Activated CD4-positive, alpha-beta T cell treated with anti-CD3 and anti-CD28 coated beads, Interleukin-2, amount 10 ng/mL, durations not matched to agents 7 days and 5 days (primary cell): ENCODE measurements around the gene MYOF. TPM values are rescaled to one million over a fixed set of nuclear protein-coding genes. Genes with fewer than 3 reads are reported as not detected.

ENCODE experiments used
- CTCF ChIA-PET: fragments of 350-600 bp; sonication (Branson Sonifier 250); formaldehyde crosslinking; loops from one replicate; lab custom pipeline; 2021; ENCODE audit warnings: antibody characterized with exemption; lab: Charles Lee
- POLR2A ChIA-PET: fragments of 350-600 bp; sonication (Branson Sonifier 250); formaldehyde crosslinking; loops from one replicate; lab custom pipeline; 2021; ENCODE audit warnings: antibody characterized with exemption; lab: Charles Lee
- DNase-seq: peaks from one replicate; pipeline ENCODE4 v3.0.0-alpha.2; 2020
- H3K27ac Mint-ChIP-seq: one replicate; pipeline ENCODE4 v1.8.0; 2021; ENCODE audit warnings: mild to moderate bottlenecking, moderate library complexity, mixed read lengths
- H3K27me3 Mint-ChIP-seq: one replicate; pipeline ENCODE4 v1.8.0; 2021; ENCODE audit warnings: mixed read lengths
- H3K36me3 Mint-ChIP-seq: one replicate; pipeline ENCODE4 v1.8.0; 2021; ENCODE audit warnings: low read depth, mixed read lengths
- H3K4me1 Mint-ChIP-seq: one replicate; pipeline ENCODE4 v1.8.0; 2021; ENCODE audit warnings: mixed read lengths
- H3K4me3 Mint-ChIP-seq: one replicate; pipeline ENCODE4 v1.8.0; 2021; ENCODE audit warnings: mild to moderate bottlenecking, moderate library complexity, mixed read lengths
- H3K9me3 Mint-ChIP-seq: one replicate; pipeline ENCODE4 v1.8.0; 2021; ENCODE audit warnings: mixed read lengths
- total RNA-seq, 2 experiments: library from RNA; stranded (reverse); gene quantifications; one replicate each; pipeline ENCODE4 v1.2.3, GENCODE V29; 2021

MYOF gene
- total RNA-seq, 2 experiments from 2014 or later: 1.4 to 2.7 TPM

- ChIA-PET POLR2A (no interaction called here), CTCF (interaction anchor here (0.9 kb wide), 1 partner anchor 22 kb away, joined by 3 read pairs; no protein-coding TSS in a partner anchor)
- no peak for DNase-seq
- no peak overlapping the region for H3K4me3 Mint-ChIP-seq
- H3K36me3 Mint-ChIP-seq: no peaks in the 10 kb centered on the region
- no peak overlapping the region for H3K27ac Mint-ChIP-seq
- H3K4me1 Mint-ChIP-seq: peaks cover 7% of the 10 kb centered on the region
- no peaks in the 10 kb centered on the region for H3K27me3 Mint-ChIP-seq
- peaks cover 3% of the 10 kb centered on the region for H3K9me3 Mint-ChIP-seq
These were observed 168.3 kb downstream of the MYOF start for GRCh38 chr10:93313798-93314197.

DNA sequence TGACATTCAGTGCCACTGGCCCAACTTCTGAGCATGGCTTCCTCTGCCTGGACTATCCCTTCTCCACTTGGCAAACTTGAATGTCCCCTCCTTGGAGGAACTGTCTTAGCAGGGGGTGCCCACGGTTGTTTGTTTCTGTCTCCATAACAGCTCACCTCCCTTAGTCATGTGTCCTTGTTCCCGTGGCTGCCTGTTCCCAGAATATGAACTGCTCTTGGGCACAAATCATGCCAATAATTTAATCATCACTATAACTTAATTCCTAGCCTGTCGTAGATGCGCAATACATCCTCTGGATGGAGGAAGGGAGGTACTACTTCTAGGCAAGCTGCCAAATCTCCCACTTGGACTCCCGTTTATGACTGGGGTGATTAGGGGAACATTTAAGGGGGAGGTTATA, 173.1 kb downstream of the MYOF start:
- Mint-ChIP-seq H3K4me1 (no peaks in the 10 kb centered on the region), H3K27ac (no peak overlapping the region), H3K4me3 (no peak overlapping the region), H3K36me3 (no peaks in the 10 kb centered on the region), H3K9me3 (peaks cover 3% of the 10 kb centered on the region), H3K27me3 (no peaks in the 10 kb centered on the region)
- POLR2A ChIA-PET: interaction anchor here (0.7 kb wide), 1 partner anchor 16 kb away, joined by 3 read pairs; no protein-coding TSS in a partner anchor
- CTCF ChIA-PET: interaction anchor here (1.0 kb wide), 1 partner anchor 18 kb away, joined by 3 read pairs; no protein-coding TSS in a partner anchor
- DNase-seq: no peak

DNA sequence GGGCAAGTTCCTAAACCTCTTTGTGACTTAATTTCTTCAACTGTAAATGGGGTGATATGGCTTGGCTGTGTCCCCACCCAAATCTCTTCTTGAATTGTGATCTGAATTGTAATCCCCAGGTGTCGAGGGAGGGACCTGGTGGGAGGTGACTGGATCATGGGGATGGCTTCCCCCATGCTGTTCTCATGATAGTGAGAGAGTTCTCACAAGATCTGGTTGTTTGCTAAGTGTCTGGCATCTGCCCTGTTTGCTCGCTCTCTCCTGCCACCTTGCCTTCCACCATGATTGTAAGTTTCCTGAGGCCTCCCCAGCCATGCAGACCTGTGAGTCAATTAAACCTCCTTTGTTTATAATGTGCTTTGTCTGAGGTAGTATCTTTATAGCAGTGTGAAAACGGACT, 177.0 kb downstream of the MYOF start:
- ChIA-PET CTCF (no interaction called here), POLR2A (interaction anchor here (0.6 kb wide), 1 partner anchor 549 kb away, joined by 4 read pairs; no protein-coding TSS in a partner anchor)
- no peaks in the 10 kb centered on the region for H3K36me3 Mint-ChIP-seq
- no peaks in the 10 kb centered on the region for H3K27me3 Mint-ChIP-seq
- H3K4me3 Mint-ChIP-seq: no peak overlapping the region
- no peaks in the 10 kb centered on the region for H3K9me3 Mint-ChIP-seq
- no peak overlapping the region for H3K27ac Mint-ChIP-seq
- no peaks in the 10 kb centered on the region for H3K4me1 Mint-ChIP-seq
- no peak for DNase-seq

- ChIA-PET CTCF (no interaction called here), POLR2A (no interaction called here)
- no peaks in the 10 kb centered on the region for H3K36me3 Mint-ChIP-seq
- DNase-seq: no peak
- H3K9me3 Mint-ChIP-seq: no peaks in the 10 kb centered on the region
- H3K4me3 Mint-ChIP-seq: no peak overlapping the region
- H3K27me3 Mint-ChIP-seq: no peaks in the 10 kb centered on the region
- no peak overlapping the region for H3K27ac Mint-ChIP-seq
- no peaks in the 10 kb centered on the region for H3K4me1 Mint-ChIP-seq
These were observed 181.2 kb downstream of the MYOF start for GRCh38 chr10:93300981-93301380.

GRCh38 chr10:93300288-93300917, 181.7 kb downstream of the MYOF start:
- H3K4me1 Mint-ChIP-seq: no peaks in the 10 kb centered on the region
- ChIA-PET POLR2A (no interaction called here), CTCF (no interaction called here)
- no peaks in the 10 kb centered on the region for H3K27me3 Mint-ChIP-seq
- H3K36me3 Mint-ChIP-seq: no peaks in the 10 kb centered on the region
- H3K4me3 Mint-ChIP-seq: no peak overlapping the region
- no peak for DNase-seq
- no peaks in the 10 kb centered on the region for H3K9me3 Mint-ChIP-seq
- no peak overlapping the region for H3K27ac Mint-ChIP-seq

- Mint-ChIP-seq H3K4me1 (no peaks in the 10 kb centered on the region), H3K27me3 (no peaks in the 10 kb centered on the region), H3K4me3 (no peak overlapping the region), H3K9me3 (no peaks in the 10 kb centered on the region), H3K27ac (no peak overlapping the region), H3K36me3 (no peaks in the 10 kb centered on the region)
- CTCF ChIA-PET: no interaction called here
- no peak for DNase-seq
- POLR2A ChIA-PET: no interaction called here
These were observed 182.4 kb downstream of the MYOF start for GRCh38 chr10:93299606-93300287.

DNA sequence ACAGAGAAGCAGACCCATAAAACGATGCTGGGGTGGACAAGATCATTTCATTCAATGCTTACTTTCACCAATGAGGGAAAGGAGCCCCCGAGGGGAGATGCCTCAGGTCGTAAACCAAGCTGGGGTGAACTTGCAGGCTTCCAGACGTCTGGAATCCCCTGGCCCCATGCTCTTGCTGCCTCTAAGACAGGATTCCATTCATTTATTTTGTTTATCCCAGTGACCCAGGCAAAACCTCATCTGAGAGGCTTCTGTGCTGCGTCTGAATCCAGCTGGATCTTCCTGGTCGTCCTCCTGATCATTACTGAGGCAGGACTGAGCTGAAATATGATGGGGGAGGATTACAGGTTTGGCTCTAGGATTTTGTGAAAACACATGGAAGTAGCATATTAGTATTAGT, 182.9 kb downstream of the MYOF start:
- Mint-ChIP-seq H3K27ac (no peak overlapping the region), H3K36me3 (no peaks in the 10 kb centered on the region), H3K9me3 (no peaks in the 10 kb centered on the region), H3K4me3 (no peak overlapping the region), H3K4me1 (no peaks in the 10 kb centered on the region), H3K27me3 (no peaks in the 10 kb centered on the region)
- CTCF ChIA-PET: no interaction called here
- POLR2A ChIA-PET: no interaction called here
- DNase-seq: no peak

GRCh38 chr10:93296151-93296550, 186.0 kb downstream of the MYOF start:
- POLR2A ChIA-PET: no interaction called here
- CTCF ChIA-PET: no interaction called here
- no peaks in the 10 kb centered on the region for H3K4me1 Mint-ChIP-seq

DNA sequence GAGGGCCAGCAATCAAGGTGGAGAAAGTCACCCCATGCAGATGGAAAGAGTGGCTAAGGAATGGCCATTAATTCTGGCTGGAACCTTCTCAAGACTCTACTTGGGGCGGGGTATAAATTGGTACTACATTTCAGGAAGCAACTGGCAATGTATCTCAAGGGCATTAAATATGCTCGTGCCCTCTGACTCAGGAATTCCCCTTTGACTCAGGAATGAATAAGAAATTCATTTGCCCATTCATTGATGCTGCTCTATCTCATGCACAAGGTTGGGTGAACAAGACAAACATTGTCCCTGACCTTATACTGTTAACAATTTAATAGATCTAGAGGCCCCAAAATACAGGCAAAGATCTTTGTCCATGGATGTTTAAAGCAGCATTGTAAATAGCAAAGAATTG, 188.1 kb downstream of the MYOF start:
- Mint-ChIP-seq H3K36me3 (no peaks in the 10 kb centered on the region), H3K4me1 (no peaks in the 10 kb centered on the region), H3K27me3 (peaks cover 1% of the 10 kb centered on the region), H3K27ac (no peak overlapping the region), H3K4me3 (no peak overlapping the region), H3K9me3 (no peaks in the 10 kb centered on the region)
- ChIA-PET POLR2A (no interaction called here), CTCF (no interaction called here)
- no peak for DNase-seq

More at GRCh38 chr10:93296151-93296550, 186.0 kb downstream of the MYOF start:
- Mint-ChIP-seq H3K36me3 (no peaks in the 10 kb centered on the region), H3K9me3 (no peaks in the 10 kb centered on the region), H3K27me3 (peaks cover 1% of the 10 kb centered on the region), H3K27ac (no peak overlapping the region), H3K4me3 (no peak overlapping the region)
- no peak for DNase-seq

DNA sequence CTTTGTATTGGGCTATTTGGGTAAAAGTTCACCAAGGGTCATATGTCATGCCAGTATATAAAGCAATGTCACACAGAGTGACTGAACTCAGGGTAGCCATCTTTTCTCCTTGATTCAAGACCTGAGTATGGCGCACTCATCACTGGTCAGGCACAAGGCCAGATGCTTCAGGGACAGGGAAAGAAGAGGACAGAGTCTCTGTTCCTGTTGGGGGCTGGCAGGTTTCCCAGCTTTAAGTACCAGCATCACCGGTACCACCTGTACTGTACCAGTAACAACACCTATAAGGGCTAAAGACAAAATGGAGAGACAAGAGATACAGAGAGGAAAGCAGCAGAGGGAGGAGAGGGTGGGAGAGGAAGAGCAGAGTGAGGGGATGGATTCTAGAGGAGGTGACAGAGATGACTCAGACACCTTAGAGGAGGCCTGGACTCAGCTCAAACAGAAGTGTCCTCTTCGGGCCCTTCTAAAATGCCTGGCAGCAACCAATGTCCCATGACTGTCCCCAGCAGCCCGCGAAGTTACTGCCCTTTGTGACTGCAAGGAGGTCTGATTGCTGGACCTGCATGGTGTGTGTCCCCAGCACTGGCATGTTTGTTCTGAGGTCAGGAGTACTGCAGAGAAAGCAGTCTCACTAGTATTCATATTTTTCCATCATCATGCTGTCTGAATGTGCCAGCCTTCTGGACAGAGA, 191.3 kb downstream of the MYOF start:
- H3K27ac Mint-ChIP-seq: no peak overlapping the region
- H3K27me3 Mint-ChIP-seq: peaks cover 1% of the 10 kb centered on the region
- H3K4me1 Mint-ChIP-seq: no peaks in the 10 kb centered on the region
- H3K36me3 Mint-ChIP-seq: no peaks in the 10 kb centered on the region
- CTCF ChIA-PET: interaction anchor here (1.3 to 1.7 kb wide), 2 partner anchors 18 to 26 kb away, joined by 3 to 4 read pairs; no protein-coding TSS in a partner anchor
- DNase-seq: no peak
- no peaks in the 10 kb centered on the region for H3K9me3 Mint-ChIP-seq
- POLR2A ChIA-PET: no interaction called here
- H3K4me3 Mint-ChIP-seq: no peak overlapping the region

- ChIA-PET CTCF (no interaction called here), POLR2A (no interaction called here)
- peak; percentile 61 for DNase-seq
- no peaks in the 10 kb centered on the region for H3K4me1 Mint-ChIP-seq
- peaks cover 1% of the 10 kb centered on the region for H3K27me3 Mint-ChIP-seq
- no peak overlapping the region for H3K27ac Mint-ChIP-seq
- no peaks in the 10 kb centered on the region for H3K9me3 Mint-ChIP-seq
- no peak overlapping the region for H3K4me3 Mint-ChIP-seq
- no peaks in the 10 kb centered on the region for H3K36me3 Mint-ChIP-seq
These were observed 193.2 kb downstream of the MYOF start for GRCh38 chr10:93288679-93289634.

DNA sequence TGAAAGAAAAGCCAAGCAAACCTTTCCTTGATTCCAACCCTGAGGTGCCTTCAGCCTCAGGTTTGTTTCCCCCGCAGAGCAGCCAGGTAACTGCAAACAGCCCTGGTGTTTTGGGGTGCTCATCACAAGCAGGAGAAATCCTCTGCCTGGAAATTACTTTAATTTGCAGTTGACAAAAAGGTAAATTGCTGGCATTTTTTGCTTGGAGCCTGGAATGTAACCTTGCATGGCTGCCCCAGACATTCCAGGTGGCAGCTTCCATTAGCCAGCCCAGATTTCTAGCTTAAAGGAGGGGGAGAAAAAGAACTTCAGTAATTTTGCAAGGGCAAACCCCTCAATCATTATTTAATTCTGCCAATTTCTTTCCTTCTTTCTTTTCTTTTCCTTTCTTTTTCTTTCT, 194.4 kb downstream of the MYOF start:
- no peaks in the 10 kb centered on the region for H3K36me3 Mint-ChIP-seq
- POLR2A ChIA-PET: no interaction called here
- no peak overlapping the region for H3K4me3 Mint-ChIP-seq
- no peak overlapping the region for H3K27ac Mint-ChIP-seq
- peaks cover 5% of the 10 kb centered on the region for H3K27me3 Mint-ChIP-seq
- DNase-seq: no peak
- no peaks in the 10 kb centered on the region for H3K9me3 Mint-ChIP-seq
- H3K4me1 Mint-ChIP-seq: no peaks in the 10 kb centered on the region
- CTCF ChIA-PET: no interaction called here
